ENCODE results near the gene RRP12.

GRCh38 chr10:97412891-97413304 lies 11.8 kb upstream of the RRP12 start:
- TF ChIP-seq CTCF (IDR thresholded peaks at IDR 0.05) (no peak), POLR2A (IDR thresholded peaks at IDR 0.05) (no peak)
